GM18508 (cell line): ENCODE measurements around the gene WASHC3.
"Not testable (repeated sequence)": the region's sequence is repeated elsewhere in the genome, so short reads cannot be mapped to it uniquely, and the experiment has no call there.

ENCODE experiments used
- ATAC-seq: cut with Tn5 transposase; IDR thresholded peaks from one replicate; pipeline ENCODE4 v1.9.1; 2021; ENCODE audit warnings: moderate number of reproducible peaks; ENCODE audit not compliant: insufficient read depth, unreplicated experiment

Gene WASHC3

GRCh38 chr12:102051431-102051965 lies 10.3 kb downstream of the WASHC3 start:
- ATAC-seq, result no peak

GRCh38 chr12:102050660-102051430 lies 10.9 kb downstream of the WASHC3 start:
- ATAC-seq, result no peak

- no peak for ATAC-seq
Measured at GRCh38 chr12:102043928-102044327, 17.9 kb downstream of the WASHC3 start.

GRCh38 chr12:102033991-102034745 lies 27.6 kb downstream of the WASHC3 start:
- ATAC-seq, result no peak

- ATAC-seq, result no peak
Measured at GRCh38 chr12:102031852-102032251, 29.9 kb downstream of the WASHC3 start.

GRCh38 chr12:102029141-102029540 lies 32.6 kb downstream of the WASHC3 start:
- no peak for ATAC-seq

- ATAC-seq, result no peak
Measured at GRCh38 chr12:102026728-102027127, 35.1 kb downstream of the WASHC3 start.

- ATAC-seq, result no peak
Measured at GRCh38 chr12:102024765-102025164, 37.0 kb downstream of the WASHC3 start.

GRCh38 chr12:102023343-102023930 lies 38.4 kb downstream of the WASHC3 start:
- no peak for ATAC-seq

GRCh38 chr12:102022286-102022685 lies 39.5 kb downstream of the WASHC3 start:
- no peak for ATAC-seq

GRCh38 chr12:102021540-102022246 lies 40.1 kb downstream of the WASHC3 start:
- ATAC-seq, result no peak

- ATAC-seq, result not testable (repeated sequence)
Measured at GRCh38 chr12:102018607-102019006, 43.2 kb downstream of the WASHC3 start.

- no peak for ATAC-seq
Measured at GRCh38 chr12:102016472-102016871, 45.3 kb downstream of the WASHC3 start.

- peak; percentile 81 for ATAC-seq
Measured at GRCh38 chr12:102010265-102010994, 51.4 kb downstream of the WASHC3 start.

- ATAC-seq, result no peak
Measured at GRCh38 chr12:102009796-102010195, 52.0 kb downstream of the WASHC3 start.

- no peak for ATAC-seq
Measured at GRCh38 chr12:102008615-102009126, 53.1 kb downstream of the WASHC3 start.

- ATAC-seq, result no peak
Measured at GRCh38 chr12:102005256-102005655, 56.5 kb downstream of the WASHC3 start.

- ATAC-seq, result no peak
Measured at GRCh38 chr12:101997102-101997501, 64.7 kb downstream of the WASHC3 start.

- no peak for ATAC-seq
Measured at GRCh38 chr12:101995684-101996083, 66.1 kb downstream of the WASHC3 start.
